BJ (cell line): ENCODE data around the gene FOXI1. TPM values are rescaled to one million over a fixed set of nuclear protein-coding genes. Genes with fewer than 3 reads are reported as not detected.

Experiments
- CTCF ChIA-PET: fragments of 350-600 bp; formaldehyde crosslinking; extraction: SDS; loops from one replicate; lab custom pipeline; 2021; ENCODE audit warnings: antibody characterized with exemption, inconsistent platforms; lab: Yijun Ruan, JAX
- POLR2A ChIA-PET: fragments of 300-600 bp; sonication (Branson Sonifier 250); formaldehyde crosslinking; extraction: SDS; loops from one replicate; lab custom pipeline; 2021; ENCODE audit warnings: antibody characterized with exemption; lab: Charles Lee
- DNase-seq: peaks from one replicate; pipeline ENCODE4 v3.0.0-alpha.2; 2011; ENCODE audit warnings: low read depth
- H3K27me3 ChIP-seq: 2 replicates; pipeline ENCODE4 v1.6.0; 2011; ENCODE audit warnings: low read length; ENCODE audit not compliant: control insufficient read depth, insufficient read depth
- H3K36me3 ChIP-seq: 2 replicates; pipeline ENCODE4 v1.5.1; 2011; ENCODE audit warnings: low read length; ENCODE audit not compliant: control insufficient read depth, insufficient read depth
- H3K4me3 ChIP-seq: 2 replicates; pipeline ENCODE4 v1.5.1; 2011; ENCODE audit warnings: low read depth, mild to moderate bottlenecking, control low read depth, low read length
- polyA plus RNA-seq: library from polyadenylated mRNA; depleted of rRNA; stranded (reverse); fragments of >200 nt; gene quantifications from 2 replicates; pipeline ENCODE4 v1.2.3, GENCODE V29; 2011
- TF ChIP-seq, protein P1 (sequence below): IDR thresholded peaks from 2 replicates; pipeline ENCODE4 v1.5.1; 2011; ENCODE audit warnings: low read depth, mild to moderate bottlenecking, control low read depth, inconsistent platforms, low read length, moderate library complexity; ENCODE audit not compliant: insufficient read depth

Gene FOXI1
- polyA plus RNA-seq, 1 experiment, result not detected

DNA sequence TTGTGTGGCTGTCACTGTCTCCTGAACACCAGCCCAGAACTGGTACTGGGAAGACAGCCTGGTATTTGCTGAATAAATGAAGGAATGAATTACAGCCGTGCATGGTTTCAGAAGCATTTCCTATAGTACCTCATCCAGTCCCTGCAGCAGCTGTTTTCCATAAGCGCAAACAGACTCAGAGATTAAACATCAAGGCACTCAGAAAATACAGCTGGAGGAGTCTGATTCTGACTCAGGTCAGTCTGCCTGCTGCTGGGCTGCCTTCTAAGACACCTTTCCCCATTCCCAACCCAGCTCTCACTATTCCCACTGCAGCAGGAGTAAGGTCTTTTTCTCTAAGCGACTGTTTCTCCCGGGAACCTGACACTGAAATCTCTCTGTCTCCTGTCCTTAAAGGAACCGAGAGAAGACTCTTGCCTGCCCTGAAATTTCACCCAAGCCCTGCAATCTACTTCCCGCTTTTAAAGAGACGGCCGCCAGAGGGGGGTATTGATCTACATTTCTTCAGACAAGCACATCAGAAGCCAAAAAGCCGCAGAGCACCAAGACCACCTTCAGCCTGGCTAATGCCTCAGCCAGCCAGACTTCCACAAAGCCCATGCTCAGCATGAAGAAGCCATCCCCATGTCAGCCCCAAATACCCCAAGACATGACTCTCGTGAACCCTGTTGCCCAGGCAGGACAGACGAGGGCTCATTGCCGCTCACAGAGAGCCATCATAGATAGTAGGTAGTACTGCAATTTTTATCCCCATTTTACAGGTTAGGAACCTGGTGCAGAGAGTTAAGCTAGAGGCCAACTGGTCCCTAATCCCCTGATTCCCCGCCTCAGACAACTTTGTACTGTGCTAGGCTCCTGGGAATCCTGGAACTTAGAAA, 5.4 kb upstream of the FOXI1 start:
- DNase-seq, result peak; percentile 15
- POLR2A ChIA-PET, result no interaction called here
- TF ChIP-seq, protein P1, sequence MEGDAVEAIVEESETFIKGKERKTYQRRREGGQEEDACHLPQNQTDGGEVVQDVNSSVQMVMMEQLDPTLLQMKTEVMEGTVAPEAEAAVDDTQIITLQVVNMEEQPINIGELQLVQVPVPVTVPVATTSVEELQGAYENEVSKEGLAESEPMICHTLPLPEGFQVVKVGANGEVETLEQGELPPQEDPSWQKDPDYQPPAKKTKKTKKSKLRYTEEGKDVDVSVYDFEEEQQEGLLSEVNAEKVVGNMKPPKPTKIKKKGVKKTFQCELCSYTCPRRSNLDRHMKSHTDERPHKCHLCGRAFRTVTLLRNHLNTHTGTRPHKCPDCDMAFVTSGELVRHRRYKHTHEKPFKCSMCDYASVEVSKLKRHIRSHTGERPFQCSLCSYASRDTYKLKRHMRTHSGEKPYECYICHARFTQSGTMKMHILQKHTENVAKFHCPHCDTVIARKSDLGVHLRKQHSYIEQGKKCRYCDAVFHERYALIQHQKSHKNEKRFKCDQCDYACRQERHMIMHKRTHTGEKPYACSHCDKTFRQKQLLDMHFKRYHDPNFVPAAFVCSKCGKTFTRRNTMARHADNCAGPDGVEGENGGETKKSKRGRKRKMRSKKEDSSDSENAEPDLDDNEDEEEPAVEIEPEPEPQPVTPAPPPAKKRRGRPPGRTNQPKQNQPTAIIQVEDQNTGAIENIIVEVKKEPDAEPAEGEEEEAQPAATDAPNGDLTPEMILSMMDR, result peak; percentile 68
- no peaks in the 10 kb centered on the region for H3K36me3 ChIP-seq
- CTCF ChIA-PET, result interaction anchor here (0.7 to 4.0 kb wide), 22 partner anchors 10 to 325 kb away, joined by 3 to 79 read pairs (median 4); no protein-coding TSS in a partner anchor
- no peak overlapping the region for H3K4me3 ChIP-seq
- H3K27me3 ChIP-seq, result 0 out of 2 replicates have a peak, but pooled peaks cover 1% of the 10 kb centered on the region

DNA sequence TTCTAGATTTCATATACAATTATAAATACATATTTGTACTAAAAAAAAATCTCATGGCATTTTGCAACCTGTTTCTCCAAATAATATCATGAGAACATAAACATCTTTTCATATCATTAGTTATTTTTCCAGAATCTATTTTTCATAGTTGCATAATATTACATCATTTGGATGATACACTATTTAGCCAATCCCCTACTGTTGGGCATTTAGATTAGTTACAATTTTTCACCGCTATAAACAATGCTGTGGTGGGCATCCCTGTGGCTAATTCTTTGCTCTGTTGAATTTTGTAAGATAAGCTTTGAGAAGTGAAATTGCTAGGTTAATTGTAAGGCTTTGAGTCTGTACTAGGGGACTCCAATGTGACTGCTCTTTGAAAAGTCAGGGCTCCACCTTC, 2.2 kb upstream of the FOXI1 start:
- CTCF ChIA-PET, result interaction anchor here (1.3 to 4.0 kb wide), 2 partner anchors 80 to 82 kb away, joined by 3 to 79 read pairs; no protein-coding TSS in a partner anchor

DNA sequence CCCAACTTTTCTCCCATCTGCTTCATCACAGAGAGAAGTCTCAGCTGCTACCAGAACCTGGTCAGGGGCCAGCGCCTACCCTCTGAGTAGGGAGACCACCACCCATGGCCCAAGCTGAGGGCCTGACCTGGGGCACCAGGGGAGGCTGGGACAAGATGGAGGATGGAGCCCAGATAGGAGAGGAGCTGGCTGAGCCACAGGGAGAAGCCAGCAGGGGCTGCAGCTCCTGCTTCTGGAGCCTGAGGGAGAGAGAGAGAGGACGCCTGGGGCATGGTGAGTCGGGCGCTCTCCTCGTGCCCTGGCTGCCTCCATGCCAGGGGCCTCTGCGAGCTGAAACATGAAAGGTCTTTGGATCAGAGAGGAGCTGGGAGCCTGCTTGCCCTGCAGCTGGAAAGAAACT, 1.4 kb upstream of the FOXI1 start:
- Histone ChIP-seq H3K27me3 (no peaks in the 10 kb centered on the region), H3K4me3 (no peak overlapping the region), H3K36me3 (no peaks in the 10 kb centered on the region)
- TF ChIP-seq, protein P1, result no peak
- DNase-seq, result no peak
- ChIA-PET POLR2A (no interaction called here), CTCF (interaction anchor here (0.9 to 1.3 kb wide), 2 partner anchors 80 to 81 kb away, joined by 3 read pairs; no protein-coding TSS in a partner anchor)

More for the DNA sequence above, 2.2 kb upstream of the FOXI1 start:
- Histone ChIP-seq H3K27me3 (no peaks in the 10 kb centered on the region), H3K4me3 (no peak overlapping the region), H3K36me3 (no peaks in the 10 kb centered on the region)
- TF ChIP-seq, protein P1, result no peak
- DNase-seq, result no peak
- POLR2A ChIA-PET, result no interaction called here

DNA sequence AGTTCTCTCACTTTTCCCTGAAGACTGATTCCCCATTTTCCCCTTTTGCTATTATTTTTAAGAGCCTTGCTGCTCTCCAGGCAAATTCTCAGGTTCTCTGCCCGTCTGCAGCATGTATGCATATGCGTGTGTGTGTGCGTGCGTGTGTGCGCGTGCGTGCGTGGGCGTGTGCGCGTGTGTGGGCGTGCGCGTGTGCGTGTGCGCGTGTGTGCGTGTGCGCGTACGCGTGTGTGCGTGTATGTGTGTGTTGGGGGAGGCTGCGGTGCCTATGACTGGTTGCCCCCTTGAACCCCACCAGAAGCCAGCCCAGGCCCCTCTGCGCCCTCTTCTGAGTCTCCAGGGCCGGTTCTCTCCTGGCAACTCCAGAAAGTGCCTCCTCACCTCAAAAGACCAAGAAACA, 987 bp upstream of the FOXI1 start:
- CTCF ChIA-PET, result interaction anchor here (0.9 to 1.3 kb wide), 2 partner anchors 79 to 81 kb away, joined by 3 read pairs; no protein-coding TSS in a partner anchor
- H3K4me3 ChIP-seq, result no peak overlapping the region
- POLR2A ChIA-PET, result no interaction called here
- no peaks in the 10 kb centered on the region for H3K36me3 ChIP-seq
- no peak for DNase-seq
- no peaks in the 10 kb centered on the region for H3K27me3 ChIP-seq
- TF ChIP-seq, protein P1, result no peak

DNA sequence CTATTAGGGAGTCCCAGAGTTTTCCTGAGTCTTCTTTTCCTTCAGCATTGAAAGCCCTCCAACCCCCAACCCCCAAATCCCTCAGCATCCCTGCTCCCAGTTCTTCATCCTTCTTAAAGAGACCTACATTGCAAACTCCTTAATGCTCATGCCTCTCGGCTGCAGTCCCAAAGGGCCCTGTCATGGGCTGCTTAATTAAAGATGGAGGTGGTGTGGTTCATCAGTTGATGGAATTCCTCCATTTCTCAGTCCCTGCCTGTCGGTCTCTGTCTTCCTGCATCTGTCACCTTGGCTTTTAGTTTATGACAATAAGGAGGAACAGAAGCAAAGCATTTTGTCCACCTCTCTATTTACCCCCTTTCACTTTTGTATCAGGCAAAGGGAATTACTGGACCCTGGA, 2.0 kb downstream of the FOXI1 start:
- ChIA-PET CTCF (interaction anchor here (1.7 kb wide), 1 partner anchor 9 kb away, joined by 4 read pairs; no protein-coding TSS in a partner anchor), POLR2A (no interaction called here)
- TF ChIP-seq, protein P1, result no peak
- Histone ChIP-seq H3K4me3 (no peak overlapping the region), H3K27me3 (no peaks in the 10 kb centered on the region; the same call in 1 of the 2 replicates), H3K36me3 (no peaks in the 10 kb centered on the region)
- DNase-seq, result no peak
